ENCODE results near the gene NES.
A peak's percentile ranks its signal among the peaks of the same experiment; 100 is the strongest.

Gene NES

DNA sequence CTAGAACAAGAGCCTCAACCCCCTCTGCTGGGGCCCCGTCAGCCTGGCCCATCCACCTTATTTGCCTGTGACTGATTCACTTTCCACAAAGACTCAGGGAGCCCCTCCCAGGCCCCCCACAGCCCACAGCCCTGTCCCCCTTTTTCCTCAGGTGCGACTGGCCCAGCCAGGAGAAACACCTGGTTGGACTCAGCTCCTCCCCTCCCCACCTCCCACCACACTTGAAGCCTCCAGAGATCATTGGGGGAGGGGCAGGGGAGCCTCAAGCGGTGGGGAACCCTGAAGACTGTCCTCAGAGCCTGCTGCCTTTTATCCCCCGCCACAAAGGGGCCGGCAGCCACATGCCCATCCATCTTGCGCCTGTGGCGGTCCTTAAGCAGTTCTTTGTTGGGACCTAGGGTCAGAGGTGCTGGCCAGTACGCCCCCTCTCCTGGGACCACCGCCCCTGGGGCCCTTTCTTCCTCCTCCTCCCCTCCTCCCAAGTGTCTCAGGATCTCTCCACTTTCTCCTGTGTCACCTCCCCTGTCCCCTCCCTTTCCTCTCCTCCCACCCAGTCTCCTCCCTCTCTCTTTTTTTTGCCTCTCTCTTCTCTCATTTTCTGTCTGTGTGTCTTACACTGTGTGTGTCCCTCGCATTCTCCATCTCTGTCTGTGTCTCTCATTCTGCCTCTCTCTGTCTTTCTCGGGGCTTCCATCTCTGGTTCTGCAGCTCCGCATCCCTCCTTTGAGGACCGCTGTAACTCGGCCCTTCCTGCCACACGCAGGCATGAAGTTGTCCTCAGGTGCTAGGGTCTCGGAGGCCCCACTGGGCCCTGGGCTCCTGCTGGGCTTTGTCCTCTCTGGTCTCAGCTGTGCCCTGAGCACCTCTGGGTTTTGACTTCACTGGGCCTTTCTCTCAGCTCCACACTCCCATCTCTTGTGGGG is 16.0 kb upstream of the NES start:
- DNase-seq (ENCODE audit: low read depth) = peak; percentile 53
- no peak overlapping the region for H3K4me3 ChIP-seq (ENCODE audit: low read depth, low read length)

GRCh38 chr1:156692441-156692924 is 15.3 kb upstream of the NES start:
- no peak for DNase-seq (ENCODE audit: low read depth)
- TF ChIP-seq MYC (IDR thresholded peaks at IDR 0.05; ENCODE audit: low read depth, low read length) (no peak), POLR2A (IDR thresholded peaks at IDR 0.05; ENCODE audit: extremely low read depth, insufficient read length) (no peak)
- TF ChIP-seq, protein P1, sequence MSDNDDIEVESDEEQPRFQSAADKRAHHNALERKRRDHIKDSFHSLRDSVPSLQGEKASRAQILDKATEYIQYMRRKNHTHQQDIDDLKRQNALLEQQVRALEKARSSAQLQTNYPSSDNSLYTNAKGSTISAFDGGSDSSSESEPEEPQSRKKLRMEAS (IDR thresholded peaks at IDR 0.05; ENCODE audit: low read depth, low read length) = no peak
- TF ChIP-seq, protein P2, sequence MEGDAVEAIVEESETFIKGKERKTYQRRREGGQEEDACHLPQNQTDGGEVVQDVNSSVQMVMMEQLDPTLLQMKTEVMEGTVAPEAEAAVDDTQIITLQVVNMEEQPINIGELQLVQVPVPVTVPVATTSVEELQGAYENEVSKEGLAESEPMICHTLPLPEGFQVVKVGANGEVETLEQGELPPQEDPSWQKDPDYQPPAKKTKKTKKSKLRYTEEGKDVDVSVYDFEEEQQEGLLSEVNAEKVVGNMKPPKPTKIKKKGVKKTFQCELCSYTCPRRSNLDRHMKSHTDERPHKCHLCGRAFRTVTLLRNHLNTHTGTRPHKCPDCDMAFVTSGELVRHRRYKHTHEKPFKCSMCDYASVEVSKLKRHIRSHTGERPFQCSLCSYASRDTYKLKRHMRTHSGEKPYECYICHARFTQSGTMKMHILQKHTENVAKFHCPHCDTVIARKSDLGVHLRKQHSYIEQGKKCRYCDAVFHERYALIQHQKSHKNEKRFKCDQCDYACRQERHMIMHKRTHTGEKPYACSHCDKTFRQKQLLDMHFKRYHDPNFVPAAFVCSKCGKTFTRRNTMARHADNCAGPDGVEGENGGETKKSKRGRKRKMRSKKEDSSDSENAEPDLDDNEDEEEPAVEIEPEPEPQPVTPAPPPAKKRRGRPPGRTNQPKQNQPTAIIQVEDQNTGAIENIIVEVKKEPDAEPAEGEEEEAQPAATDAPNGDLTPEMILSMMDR (IDR thresholded peaks at IDR 0.05; ENCODE audit: low read depth, low read length) = no peak
- no peak overlapping the region for H3K4me3 ChIP-seq (ENCODE audit: low read depth, low read length)

More for the DNA sequence above, 16.0 kb upstream of the NES start:
- TF ChIP-seq, protein P1 (IDR thresholded peaks at IDR 0.05; ENCODE audit: low read depth, low read length) = no peak
- TF ChIP-seq MYC (IDR thresholded peaks at IDR 0.05; ENCODE audit: low read depth, low read length) (no peak), POLR2A (IDR thresholded peaks at IDR 0.05; ENCODE audit: extremely low read depth, insufficient read length) (no peak)
- TF ChIP-seq, protein P2 (IDR thresholded peaks at IDR 0.05; ENCODE audit: low read depth, low read length) = no peak

DNA sequence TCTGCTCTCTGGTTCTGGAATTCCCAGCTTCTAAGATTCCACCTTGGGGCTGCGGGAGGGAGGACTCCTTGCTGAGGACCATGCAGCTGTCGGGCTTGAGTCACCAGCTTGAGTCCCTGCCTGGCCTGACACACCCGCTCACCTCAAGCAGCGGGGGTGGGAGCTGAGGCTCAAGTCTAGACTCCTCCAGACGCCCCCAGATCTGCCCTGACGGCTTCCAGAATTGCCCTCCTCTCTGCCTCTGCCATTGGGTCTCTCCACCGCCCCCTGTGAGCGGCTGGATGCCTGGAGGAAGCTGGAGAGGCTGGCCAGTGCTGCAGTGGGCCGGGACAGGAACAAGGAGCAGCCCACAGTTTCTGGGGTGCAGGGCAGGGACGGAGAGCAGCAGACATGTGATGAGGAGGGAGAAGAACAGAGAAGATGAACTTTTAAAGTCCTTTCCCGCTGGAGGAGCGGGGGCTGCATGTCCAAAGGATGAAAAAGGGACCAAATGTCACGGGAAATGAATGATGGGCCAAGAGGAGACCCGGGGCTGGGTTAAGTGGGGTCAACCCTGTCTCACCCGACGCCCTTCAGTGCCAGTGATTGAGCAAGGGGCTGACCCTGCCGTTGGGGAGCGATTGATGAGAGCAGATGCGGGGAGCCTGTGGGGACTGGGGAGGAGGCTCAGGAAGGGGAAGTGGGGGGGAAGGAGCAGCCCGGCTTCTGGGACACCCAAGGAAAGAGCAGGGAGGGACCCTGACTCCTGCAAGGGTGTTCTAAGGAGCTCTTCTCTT is 14.6 kb upstream of the NES start:
- TF ChIP-seq MYC (IDR thresholded peaks at IDR 0.05; ENCODE audit: low read depth, low read length) (no peak), POLR2A (IDR thresholded peaks at IDR 0.05; ENCODE audit: extremely low read depth, insufficient read length) (no peak)
- TF ChIP-seq, protein P2 (IDR thresholded peaks at IDR 0.05; ENCODE audit: low read depth, low read length) = no peak
- TF ChIP-seq, protein P1 (IDR thresholded peaks at IDR 0.05; ENCODE audit: low read depth, low read length) = no peak
- DNase-seq (ENCODE audit: low read depth) = peak; percentile 62
- no peak overlapping the region for H3K4me3 ChIP-seq (ENCODE audit: low read depth, low read length)

DNA sequence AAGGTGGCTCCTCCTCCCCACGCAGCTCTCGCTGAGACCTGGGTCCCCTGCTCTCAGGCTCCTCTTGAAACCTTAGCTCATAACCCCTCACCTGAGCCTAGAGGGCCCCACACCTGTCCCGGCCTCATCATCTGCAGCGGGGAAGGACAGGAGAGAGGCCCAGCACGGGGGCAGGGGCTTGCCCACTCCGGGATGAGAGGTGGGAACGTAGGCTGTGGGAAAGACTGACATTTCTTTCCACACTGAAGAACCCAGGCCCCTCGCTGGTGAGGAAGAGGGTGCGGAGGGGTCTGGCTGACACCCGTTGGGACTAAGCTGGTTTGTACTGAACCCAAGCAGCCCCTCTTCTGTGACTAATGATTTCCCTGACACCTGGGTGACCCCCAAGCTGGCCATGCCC is 14.0 kb upstream of the NES start:
- no peak overlapping the region for H3K4me3 ChIP-seq (ENCODE audit: low read depth, low read length)
- TF ChIP-seq, protein P1 (IDR thresholded peaks at IDR 0.05; ENCODE audit: low read depth, low read length) = no peak
- TF ChIP-seq, protein P2 (IDR thresholded peaks at IDR 0.05; ENCODE audit: low read depth, low read length) = no peak
- TF ChIP-seq POLR2A (IDR thresholded peaks at IDR 0.05; ENCODE audit: extremely low read depth, insufficient read length) = no peak
- no peak for TF ChIP-seq MYC (IDR thresholded peaks at IDR 0.05; ENCODE audit: low read depth, low read length)
- no peak for DNase-seq (ENCODE audit: low read depth)

DNA sequence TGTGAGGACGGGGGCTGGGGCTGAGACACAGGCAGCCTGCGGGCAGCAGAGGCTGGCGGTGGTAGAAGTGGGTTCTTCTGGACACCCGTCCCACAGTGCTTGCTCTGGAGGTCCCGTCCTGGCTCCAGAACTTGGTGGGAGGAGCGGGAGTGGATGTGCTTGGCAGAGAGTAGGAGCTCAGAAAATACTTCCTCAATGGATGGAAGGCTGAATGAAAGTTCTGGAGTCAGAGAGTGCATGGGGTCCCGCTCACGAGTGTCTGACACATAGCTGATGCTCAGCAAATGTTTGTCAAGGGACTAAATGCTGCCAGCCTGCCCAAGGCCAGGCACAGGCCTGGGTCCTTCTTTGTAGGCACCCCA is 13.4 kb upstream of the NES start:
- no peak for DNase-seq (ENCODE audit: low read depth)
- no peak overlapping the region for H3K4me3 ChIP-seq (ENCODE audit: low read depth, low read length)
- TF ChIP-seq, protein P1 (IDR thresholded peaks at IDR 0.05; ENCODE audit: low read depth, low read length) = no peak
- TF ChIP-seq MYC (IDR thresholded peaks at IDR 0.05; ENCODE audit: low read depth, low read length) (no peak), POLR2A (IDR thresholded peaks at IDR 0.05; ENCODE audit: extremely low read depth, insufficient read length) (no peak)
- TF ChIP-seq, protein P2 (IDR thresholded peaks at IDR 0.05; ENCODE audit: low read depth, low read length) = no peak
